GM18519 (cell line): Measurements from ENCODE around the gene RNU5D-1.
A peak's percentile ranks its signal among the peaks of the same experiment; 100 is the strongest.
"Not testable (repeated sequence)": the region's sequence is repeated elsewhere in the genome, so short reads cannot be mapped to it uniquely, and the experiment has no call there.

Source experiments
- ATAC-seq: cut with Tn5 transposase; IDR thresholded peaks from one replicate; pipeline ENCODE4 v1.9.1; 2021; ENCODE audit warnings: mild to moderate bottlenecking, moderate library complexity; ENCODE audit not compliant: unreplicated experiment, low FRiP score

Gene RNU5D-1

GRCh38 chr1:44730741-44731512, at the start of gene RNU5D-1:
RNU5D-1 (minus strand) TSS chr1:44731170.
- peak; percentile 48 for ATAC-seq

DNA sequence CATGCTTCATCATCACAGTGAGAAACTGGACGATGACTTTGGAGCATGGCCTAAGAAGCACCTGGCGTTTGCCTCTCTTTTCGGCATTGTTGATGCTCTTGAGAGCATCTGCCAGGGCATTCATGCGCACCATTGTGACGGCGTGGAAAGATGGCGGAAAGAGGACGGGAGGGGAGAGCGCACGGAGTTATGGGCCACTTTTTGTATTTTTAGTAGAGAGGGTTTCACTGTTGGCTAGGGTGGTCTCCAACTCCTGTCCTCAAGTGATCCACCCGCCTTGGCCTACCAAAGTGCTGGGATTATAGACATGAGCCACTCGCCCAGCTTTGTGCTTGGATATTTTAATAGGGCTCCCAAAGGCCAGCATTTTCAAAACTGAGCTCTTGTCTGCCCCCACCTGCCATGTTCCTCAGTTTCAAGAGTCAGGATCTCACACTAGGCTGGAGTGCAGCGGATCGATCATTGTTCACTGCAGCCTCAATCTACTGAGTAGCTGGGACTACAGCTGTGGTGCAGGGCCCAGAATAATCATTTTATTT, 49.7 kb upstream of the RNU5D-1 start:
- no peak for ATAC-seq

DNA sequence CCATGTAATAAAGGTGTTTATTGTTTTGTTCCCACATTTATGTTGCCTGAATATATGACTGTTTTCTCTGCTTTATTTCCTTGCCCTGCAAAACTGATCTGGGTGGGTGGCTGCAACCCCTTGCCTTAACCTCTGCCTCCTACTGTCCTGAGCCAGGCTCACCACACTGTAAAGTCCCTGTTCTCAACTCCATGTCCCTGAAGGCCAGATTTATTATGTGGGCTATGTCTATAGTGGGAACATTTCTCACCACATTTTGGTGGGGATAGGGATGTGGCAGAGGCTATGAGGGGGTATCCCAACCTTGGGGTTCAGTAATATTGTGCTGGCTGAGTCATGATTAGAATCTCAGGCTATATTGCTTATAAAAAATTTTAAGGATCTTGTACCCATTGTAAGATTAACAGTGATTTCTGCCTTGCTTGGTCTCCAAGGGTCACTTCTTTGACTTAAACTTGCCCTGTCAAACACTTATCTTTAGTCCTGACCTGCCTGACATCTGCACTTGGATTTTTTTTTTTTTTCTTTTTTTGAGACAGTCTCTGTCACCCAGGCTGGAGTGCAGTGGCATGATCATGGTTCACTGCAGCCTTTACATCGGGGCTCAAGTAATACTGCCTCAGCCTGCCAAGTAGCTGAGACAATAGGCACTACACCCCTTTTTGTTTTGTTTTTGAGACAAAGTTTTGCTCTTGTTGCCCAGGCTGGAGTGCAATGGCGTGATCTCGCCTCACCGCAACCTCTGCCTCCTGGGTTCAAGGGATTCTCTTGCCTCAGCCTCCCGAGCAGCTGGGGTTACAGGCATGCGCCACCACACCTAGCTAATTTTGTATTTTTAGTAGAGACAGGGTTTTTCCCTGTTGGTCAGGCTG, 48.0 kb upstream of the RNU5D-1 start:
- ATAC-seq, result no peak

GRCh38 chr1:44777969-44778635, 47.1 kb upstream of the RNU5D-1 start:
- ATAC-seq, result no peak

DNA sequence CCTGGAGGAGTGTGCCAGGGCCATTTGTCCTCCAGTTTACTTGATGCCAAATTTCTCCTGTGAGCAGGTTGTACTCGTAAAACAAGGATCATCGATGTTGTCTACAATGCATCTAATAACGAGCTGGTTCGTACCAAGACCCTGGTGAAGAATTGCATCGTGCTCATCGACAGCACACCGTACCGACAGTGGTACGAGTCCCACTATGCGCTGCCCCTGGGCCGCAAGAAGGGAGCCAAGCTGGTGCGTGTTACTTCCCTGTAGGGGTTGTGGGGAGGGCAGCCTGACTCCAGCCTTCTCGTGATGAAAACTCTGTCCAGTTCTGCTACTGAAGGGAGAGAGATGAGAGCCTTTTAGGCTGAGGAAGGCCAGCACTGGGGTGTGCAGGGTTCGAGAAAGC, 46.6 kb upstream of the RNU5D-1 start:
- no peak for ATAC-seq

GRCh38 chr1:44776730-44777068, 45.7 kb upstream of the RNU5D-1 start:
- ATAC-seq, result no peak

- ATAC-seq, result no peak
Observed at GRCh38 chr1:44775930-44776729, 45.2 kb upstream of the RNU5D-1 start.

DNA sequence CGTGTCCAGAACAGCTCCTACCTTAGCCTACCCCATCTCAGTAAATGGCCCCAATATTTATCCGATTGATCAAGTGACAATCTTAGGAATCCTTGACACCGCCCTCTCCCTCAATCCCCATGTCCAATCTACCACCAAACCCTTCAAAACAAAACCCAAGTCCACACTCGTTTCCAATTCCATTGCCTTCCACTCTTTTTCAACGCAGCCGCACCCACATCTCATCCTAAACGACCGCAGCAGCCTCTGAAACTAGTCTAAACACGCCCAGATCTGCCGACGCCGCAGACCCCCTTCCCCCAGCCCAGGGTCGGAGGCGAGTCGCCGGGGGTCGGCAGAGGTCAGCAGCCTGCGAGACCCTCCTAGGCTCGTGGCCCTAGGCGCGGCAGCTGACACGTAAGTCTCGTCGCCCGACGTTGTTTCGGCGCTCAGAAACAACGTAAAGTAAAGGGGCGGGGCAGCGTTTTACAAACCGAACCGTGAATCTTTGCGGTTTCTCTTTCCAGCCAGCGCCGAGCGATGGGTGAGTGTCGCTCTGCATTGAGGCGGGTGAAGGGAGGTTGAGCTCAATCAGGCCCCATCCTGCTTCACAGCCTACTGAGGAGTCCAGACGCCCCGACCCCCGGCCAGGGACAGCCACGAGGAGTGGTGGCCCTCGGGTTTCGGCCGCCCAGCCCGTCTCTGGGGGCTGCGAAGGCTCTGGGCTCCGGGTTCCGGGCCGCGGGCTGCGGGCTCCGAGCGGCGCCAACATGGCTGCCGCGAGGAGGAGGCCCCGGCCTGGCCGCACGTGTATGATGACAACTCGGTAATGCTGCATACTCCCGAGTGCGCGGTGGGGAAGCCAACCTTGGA, 44.3 kb upstream of the RNU5D-1 start, which contains the start of gene RPS8:
Gene RPS8, plus strand, starts transcription at position 463 of the 852 bp plus-strand sequence. Its CDS starts 57 bp downstream, at position 520.
- ATAC-seq, result peak; percentile 74

DNA sequence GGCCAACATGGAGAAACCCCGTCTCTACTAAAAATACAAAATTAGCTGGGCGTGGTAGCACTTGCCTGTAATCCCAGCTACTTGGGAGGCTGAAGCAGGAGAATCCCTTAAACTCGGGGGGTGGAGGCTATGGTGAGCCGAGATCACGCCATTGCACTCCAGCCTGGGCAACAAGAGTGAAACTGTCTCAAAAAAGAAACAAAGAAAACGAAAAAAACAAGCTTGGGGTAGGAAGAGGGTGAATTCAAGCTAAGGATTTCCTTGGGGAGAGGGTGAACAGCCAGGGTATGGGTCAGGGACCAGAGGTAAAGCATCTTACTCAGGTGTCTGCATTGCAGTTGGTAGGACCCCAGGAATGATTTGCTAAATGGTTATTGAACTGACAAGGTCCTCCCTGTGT, 35.5 kb upstream of the RNU5D-1 start:
- ATAC-seq, result not testable (repeated sequence)

DNA sequence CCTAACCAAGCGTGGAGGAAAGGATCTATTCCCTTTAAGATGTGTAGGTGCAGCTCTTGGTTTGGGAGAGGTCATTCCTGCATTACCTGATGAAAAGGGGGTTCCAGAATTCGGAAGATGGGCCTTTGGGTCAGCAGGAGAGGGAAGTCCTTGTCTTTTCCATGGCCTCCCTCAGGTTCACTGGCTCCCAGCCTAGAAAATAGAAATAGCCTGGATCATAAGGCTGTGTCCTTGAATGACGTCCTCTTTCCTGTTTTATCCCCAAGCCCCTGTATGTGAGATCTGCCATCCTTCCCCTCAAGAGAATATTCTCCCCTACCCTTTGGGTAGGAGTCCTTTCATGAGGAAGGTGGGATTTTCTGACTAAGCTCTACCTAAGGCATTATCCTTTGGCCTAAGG, 29.9 kb upstream of the RNU5D-1 start:
- no peak for ATAC-seq

- ATAC-seq, result no peak
Observed at GRCh38 chr1:44759077-44759476, 28.1 kb upstream of the RNU5D-1 start.

GRCh38 chr1:44757420-44757819, 26.4 kb upstream of the RNU5D-1 start:
- ATAC-seq, result no peak

GRCh38 chr1:44747878-44748277, 16.9 kb upstream of the RNU5D-1 start:
- no peak for ATAC-seq

DNA sequence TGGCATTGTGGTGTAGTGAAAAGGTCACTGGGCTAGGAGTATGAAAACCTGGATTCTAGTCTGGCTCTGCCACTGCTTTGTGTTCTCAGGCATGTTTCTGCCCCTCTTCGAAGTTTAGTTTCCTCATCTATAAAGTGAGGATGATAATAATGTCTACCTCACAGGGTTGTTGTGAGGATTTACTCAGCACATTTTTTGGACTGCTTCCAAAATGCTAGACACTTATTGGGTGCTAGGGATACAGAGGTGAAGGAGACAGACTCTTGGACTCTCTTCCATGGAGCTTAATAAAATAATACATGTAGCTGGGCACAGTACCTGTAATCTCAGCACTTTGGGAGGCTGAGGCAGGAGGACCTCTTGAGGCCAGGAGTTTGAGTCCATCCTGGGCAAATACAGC, 12.2 kb upstream of the RNU5D-1 start:
- ATAC-seq, result no peak

- no peak for ATAC-seq
Observed at GRCh38 chr1:44740179-44740617, 9.2 kb upstream of the RNU5D-1 start.

DNA sequence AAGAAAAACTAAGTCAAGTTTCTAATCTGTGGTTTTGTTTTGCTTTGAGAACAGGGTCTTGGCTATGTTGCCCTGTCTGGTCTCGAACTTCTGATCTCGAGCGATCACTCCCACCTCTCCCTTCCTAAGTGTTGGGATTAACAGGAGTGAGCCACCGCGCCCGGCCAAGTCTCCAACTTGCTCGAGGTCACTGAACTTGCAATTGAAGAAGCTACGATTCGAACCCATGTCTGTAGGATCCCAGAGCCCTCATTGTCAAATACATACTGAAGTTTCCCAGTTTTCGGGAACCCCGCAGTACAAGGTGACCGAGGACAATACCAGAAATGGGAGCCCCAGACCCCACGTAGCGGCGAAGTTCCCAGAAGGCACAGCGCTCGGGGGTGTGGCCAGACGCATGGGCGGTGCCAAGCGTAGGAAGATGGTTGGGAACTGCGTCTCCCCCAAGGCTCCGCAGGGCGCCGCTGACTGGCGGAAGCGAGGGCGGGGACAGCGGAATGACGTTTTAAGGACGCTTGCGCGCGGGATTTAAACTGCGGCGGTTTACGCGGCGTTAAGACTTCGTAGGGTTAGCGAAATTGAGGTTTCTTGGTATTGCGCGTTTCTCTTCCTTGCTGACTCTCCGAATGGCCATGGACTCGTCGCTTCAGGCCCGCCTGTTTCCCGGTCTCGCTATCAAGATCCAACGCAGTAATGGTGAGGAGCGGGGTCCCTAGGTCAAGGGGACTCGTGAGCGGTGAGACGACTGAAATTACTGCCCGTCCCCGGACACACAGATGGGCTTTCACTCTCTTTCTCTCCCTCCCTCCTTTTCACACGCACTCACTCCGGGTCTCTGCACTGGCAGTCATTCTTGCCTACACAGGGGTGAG, 8.6 kb upstream of the RNU5D-1 start, which contains the start of gene KIF2C:
Gene KIF2C, plus strand, starts transcription at position 531 of the 872 bp plus-strand sequence. Its CDS starts 96 bp downstream, at position 627.
- ATAC-seq, result peak; percentile 87

- ATAC-seq, result not testable (repeated sequence)
Observed at GRCh38 chr1:44738953-44739306, 8.0 kb upstream of the RNU5D-1 start.

- no peak for ATAC-seq
Observed at GRCh38 chr1:44735992-44736391, 5.0 kb upstream of the RNU5D-1 start.
